Activated CD8-positive, alpha-beta T cell treated with anti-CD3 and anti-CD28 coated beads, Interleukin-2, amount 10 ng/mL, durations not matched to agents 7 days and 5 days (primary cell): ENCODE data around the gene AP2M1. TPM values are rescaled to one million over a fixed set of nuclear protein-coding genes. Genes with fewer than 3 reads are reported as not detected.
A peak's percentile ranks its signal among the peaks of the same experiment; 100 is the strongest.

Experiments
- ATAC-seq: fragments of 150-1000 bp; cut with Tn5 transposase; one replicate; pipeline ENCODE4 v1.10.0; 2021; ENCODE audit warnings: moderate library complexity
- CTCF ChIA-PET: fragments of 350-600 bp; sonication (Branson Sonifier 250); formaldehyde crosslinking; loops from one replicate; lab custom pipeline; 2021; ENCODE audit warnings: antibody characterized with exemption; lab: Charles Lee
- POLR2A ChIA-PET: fragments of 350-600 bp; sonication (Branson Sonifier 250); formaldehyde crosslinking; loops from one replicate; lab custom pipeline; 2021; ENCODE audit warnings: antibody characterized with exemption; lab: Charles Lee
- DNase-seq: peaks from one replicate; pipeline ENCODE4 v3.0.0-alpha.2; 2020
- H3K27ac Mint-ChIP-seq: one replicate; pipeline ENCODE4 v1.8.0; 2021; ENCODE audit warnings: mild to moderate bottlenecking, mixed read lengths
- H3K27me3 Mint-ChIP-seq: one replicate; pipeline ENCODE4 v1.8.0; 2021; ENCODE audit warnings: low read depth, mixed read lengths
- H3K36me3 Mint-ChIP-seq: one replicate; pipeline ENCODE4 v1.8.0; 2021; ENCODE audit warnings: low read depth, mixed read lengths
- H3K4me1 Mint-ChIP-seq: one replicate; pipeline ENCODE4 v1.8.0; 2021; ENCODE audit warnings: low read depth, mixed read lengths
- H3K4me3 Mint-ChIP-seq: one replicate; pipeline ENCODE4 v1.8.0; 2021; ENCODE audit warnings: mild to moderate bottlenecking, mixed read lengths
- H3K9me3 Mint-ChIP-seq: one replicate; pipeline ENCODE4 v1.8.0; 2022; ENCODE audit warnings: mixed read lengths; ENCODE audit not compliant: insufficient read depth
- total RNA-seq, 2 experiments: library from RNA; stranded (reverse); gene quantifications; one replicate each; pipeline ENCODE4 v1.2.3, GENCODE V29; 2021

AP2M1 gene
- total RNA-seq, 2 experiments from 2014 or later: 228 to 231 TPM

- Mint-ChIP-seq H3K4me1 (no peaks in the 10 kb centered on the region), H3K36me3 (peaks cover 13% of the 10 kb centered on the region), H3K4me3 (no peak overlapping the region), H3K27ac (no peak overlapping the region), H3K27me3 (peaks cover 3% of the 10 kb centered on the region), H3K9me3 (no peaks in the 10 kb centered on the region)
- no peak for DNase-seq
- ChIA-PET CTCF (interaction anchor here (0.8 kb wide), 1 partner anchor 85 kb away, joined by 3 read pairs; no protein-coding TSS in a partner anchor), POLR2A (no interaction called here)
- ATAC-seq: no peak
Observed at GRCh38 chr3:184198509-184198908, 23.9 kb downstream of the AP2M1 start.

- ATAC-seq (no peak), DNase-seq (no peak)
- no peaks in the 10 kb centered on the region for H3K36me3 Mint-ChIP-seq
- peaks cover 6% of the 10 kb centered on the region for H3K27me3 Mint-ChIP-seq
- no peaks in the 10 kb centered on the region for H3K9me3 Mint-ChIP-seq
- ChIA-PET CTCF (no interaction called here), POLR2A (interaction anchor here (0.9 kb wide), 1 partner anchor 1190 kb away, joined by 3 read pairs; no protein-coding TSS in a partner anchor)
- H3K4me1 Mint-ChIP-seq: no peaks in the 10 kb centered on the region
- H3K4me3 Mint-ChIP-seq: no peak overlapping the region
- H3K27ac Mint-ChIP-seq: no peak overlapping the region
Observed at GRCh38 chr3:184200825-184201224, 26.2 kb downstream of the AP2M1 start.

DNA sequence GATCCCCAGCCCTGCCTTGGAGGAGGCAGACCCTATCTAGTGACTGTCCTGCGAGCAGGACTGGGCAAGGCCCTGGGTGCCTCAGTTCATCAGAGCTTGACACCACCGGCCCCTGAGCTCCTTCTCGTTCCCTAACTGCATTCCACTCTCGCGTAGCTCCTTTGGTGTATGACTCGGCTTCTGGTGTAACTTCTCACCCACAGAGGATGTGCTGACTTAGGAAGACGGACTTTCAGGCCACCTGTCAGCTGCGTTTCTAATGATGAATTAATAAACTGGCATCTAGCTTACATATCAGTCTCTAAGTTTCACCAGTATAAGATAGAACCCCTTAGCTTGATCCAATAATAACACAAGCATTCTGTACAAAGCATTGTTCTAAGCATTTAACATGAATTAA lies 28.9 kb downstream of the AP2M1 start:
- Mint-ChIP-seq H3K4me1 (no peaks in the 10 kb centered on the region), H3K36me3 (no peaks in the 10 kb centered on the region), H3K9me3 (no peaks in the 10 kb centered on the region), H3K27me3 (peaks cover 13% of the 10 kb centered on the region), H3K4me3 (no peak overlapping the region), H3K27ac (no peak overlapping the region)
- CTCF ChIA-PET: interaction anchor here (0.9 to 1.0 kb wide), 2 partner anchors 23 to 24 kb away, joined by 3 to 5 read pairs; no protein-coding TSS in a partner anchor
- POLR2A ChIA-PET: no interaction called here
- ATAC-seq (no peak), DNase-seq (no peak)

- Mint-ChIP-seq H3K27me3 (peaks cover 14% of the 10 kb centered on the region), H3K36me3 (no peaks in the 10 kb centered on the region), H3K4me3 (no peak overlapping the region), H3K27ac (no peak overlapping the region), H3K9me3 (no peaks in the 10 kb centered on the region), H3K4me1 (no peaks in the 10 kb centered on the region)
- ChIA-PET POLR2A (interaction anchor here (0.7 kb wide), 1 partner anchor 23 kb away, joined by 3 read pairs; the partner anchor contains the start of gene ABCF3), CTCF (interaction anchor here (3.8 kb wide), 1 partner anchor 18 kb away, joined by 18 read pairs; no protein-coding TSS in a partner anchor)
- DNase-seq (no peak), ATAC-seq (no peak)
Observed at GRCh38 chr3:184209146-184209923, 34.7 kb downstream of the AP2M1 start.

DNA sequence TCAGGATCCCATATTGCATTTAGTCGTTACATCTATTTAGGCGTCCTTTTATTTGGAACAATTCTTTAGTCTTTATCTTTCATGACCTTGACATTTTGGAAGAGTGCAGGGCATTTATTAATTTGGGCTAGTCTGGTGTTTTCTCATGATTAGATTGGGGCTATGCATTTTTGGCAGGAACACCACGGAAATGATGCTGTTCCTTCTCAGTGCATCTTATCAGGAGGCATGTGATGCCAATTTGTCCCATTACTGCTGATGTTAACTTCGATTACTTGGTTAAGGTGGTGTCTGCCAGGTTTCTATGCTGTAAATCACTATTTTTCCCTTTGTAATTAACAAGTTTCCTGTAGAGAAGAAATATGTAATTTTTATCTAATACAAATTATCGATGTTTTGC lies 36.6 kb downstream of the AP2M1 start:
- DNase-seq (no peak), ATAC-seq (no peak)
- ChIA-PET CTCF (interaction anchor here (3.8 kb wide), 1 partner anchor 16 kb away, joined by 18 read pairs; no protein-coding TSS in a partner anchor), POLR2A (interaction anchor here (0.6 to 0.7 kb wide), 2 partner anchors 21 to 25 kb away, joined by 3 read pairs; no protein-coding TSS in a partner anchor)
- Mint-ChIP-seq H3K4me1 (no peaks in the 10 kb centered on the region), H3K9me3 (no peaks in the 10 kb centered on the region), H3K36me3 (no peaks in the 10 kb centered on the region), H3K27ac (no peak overlapping the region), H3K27me3 (peaks cover 18% of the 10 kb centered on the region), H3K4me3 (no peak overlapping the region)

DNA sequence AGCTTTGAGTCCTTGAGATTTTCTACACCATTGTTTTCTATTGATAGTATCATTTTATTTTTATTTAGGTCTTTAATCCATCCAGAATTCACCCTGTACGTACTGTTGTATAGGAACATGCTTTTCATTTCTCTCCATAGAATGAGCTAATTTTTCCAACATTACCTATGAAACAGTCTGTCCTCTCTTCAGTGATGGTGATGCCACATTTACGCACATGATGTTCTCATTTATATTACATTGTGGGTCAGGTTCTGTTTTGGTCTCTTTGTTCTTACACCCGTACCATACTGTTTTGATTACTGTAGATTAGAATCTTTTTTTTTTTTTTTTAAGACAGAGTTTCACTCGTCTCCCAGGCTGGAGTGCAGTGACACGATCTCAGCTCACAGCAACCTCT lies 37.1 kb downstream of the AP2M1 start:
- H3K36me3 Mint-ChIP-seq: no peaks in the 10 kb centered on the region
- peaks cover 15% of the 10 kb centered on the region for H3K27me3 Mint-ChIP-seq
- no peak overlapping the region for H3K4me3 Mint-ChIP-seq
- ChIA-PET CTCF (interaction anchor here (3.8 kb wide), 1 partner anchor 16 kb away, joined by 18 read pairs; no protein-coding TSS in a partner anchor), POLR2A (interaction anchor here (0.6 kb wide), 1 partner anchor 21 kb away, joined by 3 read pairs; no protein-coding TSS in a partner anchor)
- H3K27ac Mint-ChIP-seq: no peak overlapping the region
- H3K9me3 Mint-ChIP-seq: no peaks in the 10 kb centered on the region
- no peaks in the 10 kb centered on the region for H3K4me1 Mint-ChIP-seq
- DNase-seq (no peak), ATAC-seq (no peak)

- Mint-ChIP-seq H3K36me3 (no peaks in the 10 kb centered on the region), H3K4me3 (no peak overlapping the region), H3K9me3 (no peaks in the 10 kb centered on the region), H3K4me1 (no peaks in the 10 kb centered on the region), H3K27ac (no peak overlapping the region), H3K27me3 (peaks cover 11% of the 10 kb centered on the region)
- DNase-seq: no peak
- CTCF ChIA-PET: interaction anchor here (1.2 kb wide), 1 partner anchor 9 kb away, joined by 4 read pairs; no protein-coding TSS in a partner anchor
- POLR2A ChIA-PET: no interaction called here
- ATAC-seq: no peak
Observed at GRCh38 chr3:184218814-184219213, 44.2 kb downstream of the AP2M1 start.

GRCh38 chr3:184222521-184222920 lies 47.9 kb downstream of the AP2M1 start:
- H3K9me3 Mint-ChIP-seq: no peaks in the 10 kb centered on the region
- CTCF ChIA-PET: interaction anchor here (1.3 kb wide), 1 partner anchor 327 kb away, joined by 3 read pairs; no protein-coding TSS in a partner anchor
- no peak overlapping the region for H3K4me3 Mint-ChIP-seq
- no peak overlapping the region for H3K27ac Mint-ChIP-seq
- DNase-seq (no peak), ATAC-seq (no peak)
- POLR2A ChIA-PET: no interaction called here
- no peaks in the 10 kb centered on the region for H3K36me3 Mint-ChIP-seq
- no peaks in the 10 kb centered on the region for H3K4me1 Mint-ChIP-seq
- peaks cover 16% of the 10 kb centered on the region for H3K27me3 Mint-ChIP-seq

GRCh38 chr3:184223946-184224345 lies 49.3 kb downstream of the AP2M1 start:
- Mint-ChIP-seq H3K27ac (no peak overlapping the region), H3K9me3 (no peaks in the 10 kb centered on the region), H3K36me3 (no peaks in the 10 kb centered on the region), H3K4me1 (peaks cover 2% of the 10 kb centered on the region), H3K27me3 (peaks cover 30% of the 10 kb centered on the region), H3K4me3 (no peak overlapping the region)
- DNase-seq: no peak
- CTCF ChIA-PET: interaction anchor here (0.7 to 0.8 kb wide), 2 partner anchors 14 to 26 kb away, joined by 3 read pairs; partner anchors contain the start of gene EEF1AKMT4
- POLR2A ChIA-PET: no interaction called here
- no peak for ATAC-seq

DNA sequence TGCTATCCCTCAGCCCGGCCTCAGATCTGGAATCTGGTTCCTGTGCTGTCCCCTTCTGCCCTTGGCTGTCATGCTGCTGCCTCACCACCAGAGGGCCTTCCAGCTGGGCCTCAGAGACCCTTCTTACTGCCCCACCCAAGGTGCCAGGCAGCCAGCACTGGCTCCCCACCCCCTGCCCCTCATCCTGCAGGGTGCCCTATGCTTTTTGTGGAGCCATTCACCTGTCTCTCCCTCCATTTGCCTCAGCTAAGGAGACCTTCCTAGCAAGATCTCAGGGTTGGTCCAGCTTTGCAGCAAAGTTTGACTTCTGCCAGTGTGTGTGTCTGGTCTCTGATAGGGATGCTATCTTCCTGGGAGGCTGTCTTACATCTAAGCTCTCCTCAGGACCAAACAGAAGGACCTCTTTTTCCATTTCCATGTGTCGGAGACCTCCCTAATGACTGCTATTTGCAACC lies 52.9 kb downstream of the AP2M1 start:
- Mint-ChIP-seq H3K27me3 (peaks cover 47% of the 10 kb centered on the region), H3K4me3 (no peak overlapping the region), H3K9me3 (no peaks in the 10 kb centered on the region), H3K27ac (no peak overlapping the region), H3K36me3 (no peaks in the 10 kb centered on the region), H3K4me1 (peaks cover 9% of the 10 kb centered on the region)
- ChIA-PET POLR2A (interaction anchor here (1.1 kb wide), 1 partner anchor 22 kb away, joined by 5 read pairs; the partner anchor contains the start of gene EEF1AKMT4), CTCF (interaction anchor here (0.6 to 4.9 kb wide), 53 partner anchors 9 to 945 kb away, joined by 3 to 45 read pairs (median 4); partner anchors contain the start of genes ABCC5, ABCF3, ALG3 and AP2M1)
- ATAC-seq: peak; percentile 47
- peak; percentile 62 for DNase-seq

DNA sequence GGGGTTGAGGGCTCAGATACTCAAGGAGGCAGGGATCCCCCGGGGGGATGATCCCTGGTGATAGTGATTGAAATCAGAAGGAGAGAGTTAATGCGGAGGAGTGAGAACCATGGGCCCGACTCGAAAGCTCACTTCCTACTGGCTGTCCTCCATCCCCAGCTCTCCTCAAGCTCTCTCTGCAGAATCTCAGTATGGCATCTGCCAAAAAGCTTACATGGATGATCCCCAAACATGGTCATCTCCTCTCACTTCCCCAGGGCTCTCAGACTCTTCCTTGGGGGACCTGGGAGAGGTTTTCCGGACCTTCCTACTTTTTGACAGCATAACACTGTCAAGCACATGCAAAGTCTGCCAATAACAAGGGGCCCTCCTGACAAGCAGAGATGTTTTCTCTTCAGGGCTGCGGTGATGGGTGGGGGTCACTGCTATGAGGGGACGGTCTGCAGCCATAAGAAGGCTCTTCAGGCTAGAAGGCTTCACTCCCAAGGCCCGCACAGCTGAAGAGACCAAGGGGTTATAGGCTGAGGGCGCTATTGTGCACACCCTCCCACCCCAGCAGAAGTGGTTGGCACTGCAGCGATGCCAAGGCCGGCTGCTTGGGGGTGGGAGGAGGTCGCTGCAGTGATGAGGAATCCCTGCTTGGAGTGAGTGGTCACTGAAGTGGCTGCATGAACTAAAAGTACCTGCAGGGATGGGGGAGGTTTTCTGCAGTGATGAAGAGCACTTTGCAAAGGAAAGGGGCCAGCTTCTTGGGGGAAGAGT lies 53.9 kb downstream of the AP2M1 start:
- Mint-ChIP-seq H3K27me3 (peaks cover 50% of the 10 kb centered on the region), H3K36me3 (no peaks in the 10 kb centered on the region), H3K9me3 (no peaks in the 10 kb centered on the region), H3K4me1 (peaks cover 9% of the 10 kb centered on the region), H3K27ac (no peak overlapping the region), H3K4me3 (peak overlapping the region; percentile 37)
- ATAC-seq: no peak
- ChIA-PET CTCF (interaction anchor here (0.6 to 4.9 kb wide), 40 partner anchors 9 to 591 kb away, joined by 3 to 45 read pairs (median 5); partner anchors contain the start of genes ABCC5, ABCF3, ALG3 and AP2M1), POLR2A (interaction anchor here (0.9 kb wide), 1 partner anchor 11 kb away, joined by 3 read pairs; no protein-coding TSS in a partner anchor)
- no peak for DNase-seq
